HepG2 (cell line): ENCODE results near the gene ARL16. TPM values are rescaled to one million over a fixed set of nuclear protein-coding genes. Genes with fewer than 3 reads are reported as not detected.

Experiments used
- CCAR2 ChIP-seq: fragments of 200-400 bp; formaldehyde crosslinking; optimal IDR thresholded peaks from 2 replicates; pipeline ENCODE3; 2018; ENCODE audit warnings: low read depth, mild to moderate bottlenecking, low read length, moderate library complexity
- HIVEP1 ChIP-seq: sonication (generic); formaldehyde crosslinking; IDR thresholded peaks from 2 replicates; pipeline ENCODE4 v1.4.0; 2020; ENCODE audit warnings: mild to moderate bottlenecking, missing genetic modification reagents
- KAT8 ChIP-seq: IDR thresholded peaks from 2 replicates; pipeline ENCODE4 v1.6.1; 2016; ENCODE audit warnings: missing genetic modification reagents, missing compliant biosample characterization
- PAF1 ChIP-seq: IDR thresholded peaks from 2 replicates; pipeline ENCODE4 v1.6.1; 2016; ENCODE audit warnings: missing genetic modification reagents, missing compliant biosample characterization
- SCMH1 ChIP-seq: sonication (generic); formaldehyde crosslinking; IDR thresholded peaks from 2 replicates; pipeline ENCODE4 v1.9.0; 2021; ENCODE audit warnings: missing genetic modification reagents, mild to moderate bottlenecking, borderline replicate concordance
- ZFY ChIP-seq: sonication (generic); formaldehyde crosslinking; IDR thresholded peaks from 2 replicates; pipeline ENCODE4 v1.4.0; 2020; ENCODE audit warnings: missing genetic modification reagents
- ZNF296 ChIP-seq: sonication (generic); formaldehyde crosslinking; conservative IDR thresholded peaks from 2 replicates; pipeline ENCODE4 v1.5.0; 2020; ENCODE audit warnings: mild to moderate bottlenecking, missing genetic modification reagents
- ZNF567 ChIP-seq: sonication (generic); formaldehyde crosslinking; IDR thresholded peaks from 2 replicates; pipeline ENCODE4 v1.8.1; 2023; ENCODE audit warnings: mild to moderate bottlenecking, missing genetic modification reagents, borderline replicate concordance
- ZNF746 ChIP-seq: sonication (generic); formaldehyde crosslinking; IDR thresholded peaks from 2 replicates; pipeline ENCODE4 v1.8.0; 2022; ENCODE audit warnings: mild to moderate bottlenecking, missing genetic modification reagents
- polyA plus RNA-seq, 8 experiments: library from polyadenylated mRNA; depleted of rRNA in 3 of 8; stranded (reverse) in 7 of 8; unstranded in 1 of 8; fragments of >200 nt; fragmentation: Illumina TruSeq in 4 of 8; extraction: Trizol in 4 of 8; gene quantifications; 2 replicates each; pipeline versions ENCODE4 v1.2.1 to v1.2.3, GENCODE V29; 2011 to 2016; ENCODE audit warnings: low read depth in 4 of 8, missing spikeins in 1 of 8, mixed read lengths in 1 of 8; ENCODE audit not compliant: insufficient read depth in 1 of 8
- total RNA-seq, 5 experiments: library from RNA; depleted of rRNA; stranded (reverse); fragments of >200 nt; fragmentation: Illumina TruSeq; extraction: Trizol; gene quantifications; 2 replicates each; pipeline ENCODE4 v1.2.3, GENCODE V29; 2016; ENCODE audit warnings: low read depth in 1 of 5
- TF ChIP-seq, protein P1 (sequence below): sonication (generic); formaldehyde crosslinking; IDR thresholded peaks from 2 replicates; pipeline ENCODE4 v1.5.0; 2020; ENCODE audit warnings: mild to moderate bottlenecking, missing genetic modification reagents
- TF ChIP-seq, protein P2 (sequence below): IDR thresholded peaks from 2 replicates; pipeline ENCODE4 v1.6.1; 2012; ENCODE audit warnings: inconsistent platforms
- TF ChIP-seq, protein P3 (sequence below): sonication (generic); formaldehyde crosslinking; IDR thresholded peaks from 2 replicates; pipeline ENCODE4 v1.4.0; 2020; ENCODE audit warnings: missing genetic modification reagents
- TF ChIP-seq, protein P4 (sequence below): sonication (generic); formaldehyde crosslinking; IDR thresholded peaks from 2 replicates; pipeline ENCODE4 v1.5.1; 2020; ENCODE audit warnings: mild to moderate bottlenecking, missing genetic modification reagents
- TF ChIP-seq, protein P5 (sequence below): sonication (generic); formaldehyde crosslinking; IDR thresholded peaks from 2 replicates; pipeline ENCODE4 v1.4.0; 2020; ENCODE audit warnings: missing genetic modification reagents

Gene ARL16
- total and polyA plus RNA-seq, 2 of the 13 experiments (the other 11 are each of a cell fraction or from before 2014, with no cell fraction given) = 20.8 to 30.8 TPM

DNA sequence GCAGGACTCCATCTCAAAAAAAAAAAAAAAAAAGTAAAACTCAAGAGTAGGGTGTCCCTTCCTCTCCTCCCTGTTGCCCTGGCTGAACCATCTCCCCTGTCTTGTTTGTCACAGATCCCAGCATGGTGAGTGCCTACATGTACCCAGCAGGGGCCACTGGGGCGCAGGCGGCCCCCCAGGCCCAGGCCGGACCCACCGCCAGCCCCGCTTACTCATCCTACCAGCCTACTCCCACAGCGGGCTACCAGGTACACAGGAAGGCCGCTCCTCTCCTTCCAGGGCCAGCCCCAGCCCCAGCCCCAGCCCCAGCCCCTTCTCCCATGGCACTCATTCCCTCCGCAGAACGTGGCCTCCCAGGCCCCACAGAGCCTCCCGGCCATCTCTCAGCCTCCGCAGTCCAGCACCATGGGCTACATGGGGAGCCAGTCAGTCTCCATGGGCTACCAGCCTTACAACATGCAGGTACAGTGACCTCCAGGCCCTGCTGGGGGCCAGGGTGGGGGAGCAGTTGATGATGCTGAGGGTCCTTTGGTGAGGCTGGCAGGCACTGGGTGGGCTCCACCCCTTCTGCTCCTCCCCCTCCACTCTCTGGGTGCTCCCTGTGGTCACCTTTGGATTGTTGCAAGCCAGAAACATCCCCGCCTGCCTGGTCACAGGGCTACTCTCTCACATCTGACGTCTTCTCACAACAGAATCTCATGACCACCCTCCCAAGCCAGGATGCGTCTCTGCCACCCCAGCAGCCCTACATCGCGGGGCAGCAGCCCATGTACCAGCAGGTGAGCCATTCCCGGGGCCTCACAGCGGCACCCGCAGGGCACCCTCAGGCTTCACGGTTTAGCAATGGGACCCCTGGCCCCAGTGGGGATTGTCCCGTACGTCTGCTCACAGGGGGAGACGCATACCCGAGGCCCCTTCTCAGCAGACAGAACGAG is 17.0 kb upstream of the ARL16 start (continued):
- no peak for TF ChIP-seq HIVEP1 (CRISPR knock-in tag)
- TF ChIP-seq, protein P1, sequence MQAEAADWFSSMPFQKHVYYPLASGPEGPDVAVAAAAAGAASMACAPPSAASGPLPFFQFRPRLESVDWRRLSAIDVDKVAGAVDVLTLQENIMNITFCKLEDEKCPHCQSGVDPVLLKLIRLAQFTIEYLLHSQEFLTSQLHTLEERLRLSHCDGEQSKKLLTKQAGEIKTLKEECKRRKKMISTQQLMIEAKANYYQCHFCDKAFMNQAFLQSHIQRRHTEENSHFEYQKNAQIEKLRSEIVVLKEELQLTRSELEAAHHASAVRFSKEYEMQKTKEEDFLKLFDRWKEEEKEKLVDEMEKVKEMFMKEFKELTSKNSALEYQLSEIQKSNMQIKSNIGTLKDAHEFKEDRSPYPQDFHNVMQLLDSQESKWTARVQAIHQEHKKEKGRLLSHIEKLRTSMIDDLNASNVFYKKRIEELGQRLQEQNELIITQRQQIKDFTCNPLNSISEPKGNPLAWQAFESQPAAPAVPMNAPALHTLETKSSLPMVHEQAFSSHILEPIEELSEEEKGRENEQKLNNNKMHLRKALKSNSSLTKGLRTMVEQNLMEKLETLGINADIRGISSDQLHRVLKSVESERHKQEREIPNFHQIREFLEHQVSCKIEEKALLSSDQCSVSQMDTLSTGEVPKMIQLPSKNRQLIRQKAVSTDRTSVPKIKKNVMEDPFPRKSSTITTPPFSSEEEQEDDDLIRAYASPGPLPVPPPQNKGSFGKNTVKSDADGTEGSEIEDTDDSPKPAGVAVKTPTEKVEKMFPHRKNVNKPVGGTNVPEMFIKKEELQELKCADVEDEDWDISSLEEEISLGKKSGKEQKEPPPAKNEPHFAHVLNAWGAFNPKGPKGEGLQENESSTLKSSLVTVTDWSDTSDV (CRISPR knock-in tag) = 0 out of 2 replicates have a peak, but pooled peaks have one; percentile 37
- TF ChIP-seq ZNF296 (CRISPR knock-in tag) = no peak
- TF ChIP-seq SCMH1 (CRISPR knock-in tag) = no peak
- TF ChIP-seq ZNF746 (CRISPR knock-in tag) = no peak
- no peak for TF ChIP-seq ZFY (CRISPR knock-in tag)
- TF ChIP-seq, protein P2, sequence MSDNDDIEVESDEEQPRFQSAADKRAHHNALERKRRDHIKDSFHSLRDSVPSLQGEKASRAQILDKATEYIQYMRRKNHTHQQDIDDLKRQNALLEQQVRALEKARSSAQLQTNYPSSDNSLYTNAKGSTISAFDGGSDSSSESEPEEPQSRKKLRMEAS = peak; percentile 28; the same call in 1 of the 2 replicates
- no peak for TF ChIP-seq PAF1 (CRISPR knock-in tag)
- TF ChIP-seq CCAR2 = no peak
- TF ChIP-seq, protein P3, sequence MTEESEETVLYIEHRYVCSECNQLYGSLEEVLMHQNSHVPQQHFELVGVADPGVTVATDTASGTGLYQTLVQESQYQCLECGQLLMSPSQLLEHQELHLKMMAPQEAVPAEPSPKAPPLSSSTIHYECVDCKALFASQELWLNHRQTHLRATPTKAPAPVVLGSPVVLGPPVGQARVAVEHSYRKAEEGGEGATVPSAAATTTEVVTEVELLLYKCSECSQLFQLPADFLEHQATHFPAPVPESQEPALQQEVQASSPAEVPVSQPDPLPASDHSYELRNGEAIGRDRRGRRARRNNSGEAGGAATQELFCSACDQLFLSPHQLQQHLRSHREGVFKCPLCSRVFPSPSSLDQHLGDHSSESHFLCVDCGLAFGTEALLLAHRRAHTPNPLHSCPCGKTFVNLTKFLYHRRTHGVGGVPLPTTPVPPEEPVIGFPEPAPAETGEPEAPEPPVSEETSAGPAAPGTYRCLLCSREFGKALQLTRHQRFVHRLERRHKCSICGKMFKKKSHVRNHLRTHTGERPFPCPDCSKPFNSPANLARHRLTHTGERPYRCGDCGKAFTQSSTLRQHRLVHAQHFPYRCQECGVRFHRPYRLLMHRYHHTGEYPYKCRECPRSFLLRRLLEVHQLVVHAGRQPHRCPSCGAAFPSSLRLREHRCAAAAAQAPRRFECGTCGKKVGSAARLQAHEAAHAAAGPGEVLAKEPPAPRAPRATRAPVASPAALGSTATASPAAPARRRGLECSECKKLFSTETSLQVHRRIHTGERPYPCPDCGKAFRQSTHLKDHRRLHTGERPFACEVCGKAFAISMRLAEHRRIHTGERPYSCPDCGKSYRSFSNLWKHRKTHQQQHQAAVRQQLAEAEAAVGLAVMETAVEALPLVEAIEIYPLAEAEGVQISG (CRISPR knock-in tag) = no peak
- TF ChIP-seq, protein P4, sequence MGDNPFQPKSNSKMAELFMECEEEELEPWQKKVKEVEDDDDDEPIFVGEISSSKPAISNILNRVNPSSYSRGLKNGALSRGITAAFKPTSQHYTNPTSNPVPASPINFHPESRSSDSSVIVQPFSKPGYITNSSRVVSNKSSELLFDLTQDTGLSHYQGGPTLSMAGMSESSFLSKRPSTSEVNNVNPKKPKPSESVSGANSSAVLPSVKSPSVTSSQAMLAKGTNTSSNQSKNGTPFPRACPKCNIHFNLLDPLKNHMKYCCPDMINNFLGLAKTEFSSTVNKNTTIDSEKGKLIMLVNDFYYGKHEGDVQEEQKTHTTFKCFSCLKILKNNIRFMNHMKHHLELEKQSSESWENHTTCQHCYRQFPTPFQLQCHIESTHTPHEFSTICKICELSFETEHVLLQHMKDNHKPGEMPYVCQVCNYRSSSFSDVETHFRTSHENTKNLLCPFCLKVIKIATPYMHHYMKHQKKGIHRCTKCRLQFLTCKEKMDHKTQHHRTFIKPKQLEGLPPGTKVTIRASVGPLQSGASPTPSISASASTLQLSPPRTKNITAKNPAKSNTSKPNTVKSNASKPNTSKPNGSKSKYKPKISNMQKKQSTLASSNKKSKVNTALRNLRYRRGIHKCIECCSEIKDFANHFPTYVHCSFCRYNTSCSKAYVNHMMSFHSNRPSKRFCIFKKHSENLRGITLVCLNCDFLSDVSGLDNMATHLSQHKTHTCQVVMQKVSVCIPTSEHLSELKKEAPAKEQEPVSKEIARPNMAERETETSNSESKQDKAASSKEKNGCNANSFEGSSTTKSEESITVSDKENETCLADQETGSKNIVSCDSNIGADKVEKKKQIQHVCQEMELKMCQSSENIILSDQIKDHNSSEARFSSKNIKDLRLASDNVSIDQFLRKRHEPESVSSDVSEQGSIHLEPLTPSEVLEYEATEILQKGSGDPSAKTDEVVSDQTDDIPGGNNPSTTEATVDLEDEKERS = no peak
- no peak for TF ChIP-seq KAT8 (CRISPR knock-in tag)
- TF ChIP-seq ZNF567 (CRISPR knock-in tag) = no peak
- TF ChIP-seq, protein P5, sequence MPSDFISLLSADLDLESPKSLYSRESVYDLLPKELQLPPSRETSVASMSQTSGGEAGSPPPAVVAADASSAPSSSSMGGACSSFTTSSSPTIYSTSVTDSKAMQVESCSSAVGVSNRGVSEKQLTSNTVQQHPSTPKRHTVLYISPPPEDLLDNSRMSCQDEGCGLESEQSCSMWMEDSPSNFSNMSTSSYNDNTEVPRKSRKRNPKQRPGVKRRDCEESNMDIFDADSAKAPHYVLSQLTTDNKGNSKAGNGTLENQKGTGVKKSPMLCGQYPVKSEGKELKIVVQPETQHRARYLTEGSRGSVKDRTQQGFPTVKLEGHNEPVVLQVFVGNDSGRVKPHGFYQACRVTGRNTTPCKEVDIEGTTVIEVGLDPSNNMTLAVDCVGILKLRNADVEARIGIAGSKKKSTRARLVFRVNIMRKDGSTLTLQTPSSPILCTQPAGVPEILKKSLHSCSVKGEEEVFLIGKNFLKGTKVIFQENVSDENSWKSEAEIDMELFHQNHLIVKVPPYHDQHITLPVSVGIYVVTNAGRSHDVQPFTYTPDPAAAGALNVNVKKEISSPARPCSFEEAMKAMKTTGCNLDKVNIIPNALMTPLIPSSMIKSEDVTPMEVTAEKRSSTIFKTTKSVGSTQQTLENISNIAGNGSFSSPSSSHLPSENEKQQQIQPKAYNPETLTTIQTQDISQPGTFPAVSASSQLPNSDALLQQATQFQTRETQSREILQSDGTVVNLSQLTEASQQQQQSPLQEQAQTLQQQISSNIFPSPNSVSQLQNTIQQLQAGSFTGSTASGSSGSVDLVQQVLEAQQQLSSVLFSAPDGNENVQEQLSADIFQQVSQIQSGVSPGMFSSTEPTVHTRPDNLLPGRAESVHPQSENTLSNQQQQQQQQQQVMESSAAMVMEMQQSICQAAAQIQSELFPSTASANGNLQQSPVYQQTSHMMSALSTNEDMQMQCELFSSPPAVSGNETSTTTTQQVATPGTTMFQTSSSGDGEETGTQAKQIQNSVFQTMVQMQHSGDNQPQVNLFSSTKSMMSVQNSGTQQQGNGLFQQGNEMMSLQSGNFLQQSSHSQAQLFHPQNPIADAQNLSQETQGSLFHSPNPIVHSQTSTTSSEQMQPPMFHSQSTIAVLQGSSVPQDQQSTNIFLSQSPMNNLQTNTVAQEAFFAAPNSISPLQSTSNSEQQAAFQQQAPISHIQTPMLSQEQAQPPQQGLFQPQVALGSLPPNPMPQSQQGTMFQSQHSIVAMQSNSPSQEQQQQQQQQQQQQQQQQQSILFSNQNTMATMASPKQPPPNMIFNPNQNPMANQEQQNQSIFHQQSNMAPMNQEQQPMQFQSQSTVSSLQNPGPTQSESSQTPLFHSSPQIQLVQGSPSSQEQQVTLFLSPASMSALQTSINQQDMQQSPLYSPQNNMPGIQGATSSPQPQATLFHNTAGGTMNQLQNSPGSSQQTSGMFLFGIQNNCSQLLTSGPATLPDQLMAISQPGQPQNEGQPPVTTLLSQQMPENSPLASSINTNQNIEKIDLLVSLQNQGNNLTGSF (CRISPR knock-in tag) = no peak
